Measurements from ENCODE around the gene CAV3. TPM values are rescaled to one million over a fixed set of nuclear protein-coding genes. Genes with fewer than 3 reads are reported as not detected.
"Not testable (repeated sequence)": the region's sequence is repeated elsewhere in the genome, so short reads cannot be mapped to it uniquely, and the experiment has no call there.

Gene CAV3
- total and polyA plus RNA-seq, 10 of the 15 experiments (the other 5 are each of a cell fraction or from before 2014, with no cell fraction given), result not detected

- TF ChIP-seq IRF5 (IDR thresholded peaks at IDR 0.05; ENCODE audit: borderline replicate concordance), result no peak
- TF ChIP-seq ATF2 (IDR thresholded peaks at IDR 0.05; ENCODE audit: low read length), result no peak
- TF ChIP-seq EED (IDR thresholded peaks at IDR 0.05; ENCODE audit: low read depth), result no peak
These were observed 19.5 kb upstream of the CAV3 start (continued) for GRCh38 chr3:8713901-8714759.

- SMC1A ChIA-PET (ENCODE audit: uncharacterized antibody, unreplicated experiment); BruUV-seq (replicated peaks); H2AFZ ChIP-seq (ENCODE audit: control insufficient read depth, low read depth, low read length); H3K27ac ChIP-seq (ENCODE audit: control insufficient read depth, insufficient read depth); H3K79me2 ChIP-seq (ENCODE audit: control insufficient read depth, insufficient read depth, low read length); CTCF ChIA-PET; DNase-seq (ENCODE audit: low read depth, low spot score); intact Hi-C loops (cut with micrococcal nuclease; ENCODE audit: unreplicated experiment); FAIRE-seq; in situ Hi-C loops (cut with MboI); H3K4me2 ChIP-seq (ENCODE audit: control insufficient read depth, insufficient read depth); H3K9me3 ChIP-seq (replicated peaks; ENCODE audit: control insufficient read depth, insufficient read depth, low read length); H3K9ac ChIP-seq (ENCODE audit: control insufficient read depth, insufficient read depth, low read length); H4K20me1 ChIP-seq (ENCODE audit: control insufficient read depth, insufficient read depth); POLR2A ChIA-PET; H3K27me3 ChIP-seq (replicated peaks in 1 of 2; ENCODE audit: control insufficient read depth in 2 of 2, insufficient read depth in 2 of 2, low read length in 1 of 2); H3K36me3 ChIP-seq (ENCODE audit: control insufficient read depth in 2 of 2, insufficient read depth in 2 of 2, low read length in 1 of 2); H3K4me1 ChIP-seq (ENCODE audit: control insufficient read depth, insufficient read depth, low read length); H3K4me3 ChIP-seq; RAD21 ChIA-PET (ENCODE audit: unreplicated experiment); ATAC-seq: not testable (repeated sequence)
- WGBS (ENCODE audit: insufficient coverage, insufficient replicate concordance, low lambda C conversion rate, missing lambda C conversion rate), result 64% methylated on average over 9 of the region's 12 CpGs
These were observed 17.8 kb upstream of the CAV3 start for GRCh38 chr3:8715757-8716156.
